HL-60/S4 treated with phorbol 12-myristate 13-acetate at 8.2 ng/mL for 4 days and 3 days (cell line): Measurements from ENCODE around the gene CPN2.

Experiments
- in situ Hi-C: fragments of 300-500 bp; cut with MboI; formaldehyde crosslinking; loops from 2 replicates; pipeline ENCODE4 v1.15.0; 2022; ENCODE audit warnings: low sequenced_read_pairs

The CPN2 gene

DNA sequence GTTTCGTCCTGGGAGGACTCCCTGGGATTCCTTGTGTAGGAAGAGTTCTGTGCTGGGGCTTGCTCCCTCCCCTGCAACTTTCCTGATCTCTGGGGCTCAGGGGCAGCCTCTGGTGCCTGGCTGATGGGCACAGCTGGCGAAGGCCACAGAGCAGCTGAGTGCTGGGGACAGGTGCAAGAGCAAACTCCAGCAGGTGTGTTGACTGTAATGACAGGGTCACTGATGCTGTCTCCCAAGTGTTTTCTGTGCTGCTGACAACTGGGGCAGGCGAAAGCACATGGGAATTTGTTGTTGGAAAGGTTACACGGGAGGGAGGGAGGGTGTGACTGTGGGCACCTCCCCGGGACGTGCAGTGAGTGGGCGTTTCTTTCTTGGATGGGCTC lies 21.6 kb downstream of the CPN2 start:
- in situ Hi-C loops, result no loop called here

DNA sequence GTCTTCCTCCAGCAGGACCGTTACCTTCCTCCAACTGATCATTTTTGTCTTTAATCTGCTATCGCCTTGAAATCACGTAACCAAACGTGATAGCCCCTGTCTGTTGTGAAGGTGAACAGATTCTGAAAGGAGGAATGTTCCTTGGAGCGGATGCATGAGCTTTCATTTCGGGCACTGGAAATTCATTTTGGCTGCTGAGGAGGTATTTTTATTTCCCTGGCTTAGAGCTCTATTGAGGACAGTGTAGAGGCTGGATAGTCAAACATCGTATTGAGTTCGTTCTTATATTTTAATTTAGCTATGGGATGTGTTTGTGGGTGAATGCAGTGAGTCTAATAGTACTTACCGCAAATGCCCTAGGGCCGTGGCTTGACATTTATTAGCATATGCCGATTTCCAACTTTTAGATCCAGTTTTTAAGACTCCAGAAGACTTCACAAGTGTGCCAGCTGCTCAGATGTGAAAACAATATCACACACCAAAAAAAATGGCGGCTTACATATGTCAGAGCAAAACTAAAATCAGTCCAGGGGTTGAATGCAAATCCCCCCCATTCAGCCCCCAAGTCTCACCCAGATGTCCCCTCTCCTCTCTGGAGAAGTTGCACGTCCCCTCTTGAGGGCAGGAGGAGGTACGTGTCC lies 22.1 kb downstream of the CPN2 start:
- in situ Hi-C loops, result no loop called here

DNA sequence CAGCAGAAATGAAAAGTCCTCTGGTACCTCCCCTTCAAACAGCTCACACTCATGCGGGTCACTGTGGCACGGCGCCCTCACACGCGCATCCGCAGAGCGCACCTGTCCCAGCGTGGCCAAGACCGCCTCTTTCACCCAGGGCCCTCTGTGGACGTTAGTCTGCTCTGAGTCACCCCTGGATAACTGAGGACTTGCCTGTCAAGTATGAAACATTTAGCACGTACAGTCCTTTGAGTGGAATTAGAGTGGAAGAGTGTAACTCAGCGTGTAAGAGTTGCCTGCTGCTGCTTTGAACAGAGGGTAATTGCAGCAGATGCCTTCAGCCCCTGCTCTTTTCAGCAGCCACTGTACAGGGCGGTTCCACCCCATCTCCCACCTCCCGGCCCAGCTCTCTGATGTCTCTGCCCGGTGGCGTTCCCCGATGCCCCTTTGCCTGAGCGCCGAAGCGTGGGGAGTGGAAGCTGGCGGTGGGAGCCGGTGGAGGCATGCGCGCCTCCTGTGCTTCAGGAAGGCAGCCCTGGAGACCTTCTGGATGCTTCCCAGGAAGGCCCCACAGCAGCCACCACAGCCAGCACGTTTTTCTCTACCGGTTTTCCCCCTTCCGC lies 23.0 kb downstream of the CPN2 start:
- in situ Hi-C loops, result no loop called here

DNA sequence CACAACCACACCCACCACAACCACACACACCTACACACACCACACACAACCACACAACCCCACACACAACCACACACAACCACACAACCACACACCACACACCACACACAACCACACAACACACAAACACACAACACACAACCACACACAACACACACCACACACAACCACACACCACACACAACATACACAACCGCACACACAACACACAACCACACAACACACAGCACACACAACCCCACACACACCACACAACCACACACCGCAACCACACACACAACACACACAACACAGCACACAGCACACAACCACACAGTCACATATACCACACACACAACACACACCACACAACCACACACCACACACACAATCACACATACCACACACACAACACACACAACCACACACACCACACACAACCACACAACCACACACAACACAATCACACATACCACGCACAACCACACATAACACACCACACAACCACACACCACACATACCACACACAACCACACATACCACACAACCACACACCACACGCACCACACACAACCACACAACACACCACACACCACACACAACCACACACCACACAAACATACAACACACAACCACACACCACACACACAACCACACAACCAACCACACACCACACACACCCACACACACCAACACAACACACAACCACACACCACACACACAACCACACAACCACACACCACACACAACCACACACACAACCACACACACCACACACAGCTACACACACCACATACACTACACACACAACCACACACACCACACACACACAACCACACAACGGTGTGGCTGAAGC lies 23.7 kb downstream of the CPN2 start:
- in situ Hi-C loops, result no loop called here

DNA sequence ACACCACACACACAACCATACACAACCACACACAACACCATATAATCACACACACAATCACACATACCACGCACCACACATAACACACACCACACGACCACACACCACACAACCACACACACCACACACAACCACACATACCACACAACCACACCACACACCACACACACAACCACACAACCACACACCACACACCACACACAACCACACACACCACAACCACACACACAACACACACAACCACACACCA lies 24.2 kb downstream of the CPN2 start:
- in situ Hi-C loops, result no loop called here

DNA sequence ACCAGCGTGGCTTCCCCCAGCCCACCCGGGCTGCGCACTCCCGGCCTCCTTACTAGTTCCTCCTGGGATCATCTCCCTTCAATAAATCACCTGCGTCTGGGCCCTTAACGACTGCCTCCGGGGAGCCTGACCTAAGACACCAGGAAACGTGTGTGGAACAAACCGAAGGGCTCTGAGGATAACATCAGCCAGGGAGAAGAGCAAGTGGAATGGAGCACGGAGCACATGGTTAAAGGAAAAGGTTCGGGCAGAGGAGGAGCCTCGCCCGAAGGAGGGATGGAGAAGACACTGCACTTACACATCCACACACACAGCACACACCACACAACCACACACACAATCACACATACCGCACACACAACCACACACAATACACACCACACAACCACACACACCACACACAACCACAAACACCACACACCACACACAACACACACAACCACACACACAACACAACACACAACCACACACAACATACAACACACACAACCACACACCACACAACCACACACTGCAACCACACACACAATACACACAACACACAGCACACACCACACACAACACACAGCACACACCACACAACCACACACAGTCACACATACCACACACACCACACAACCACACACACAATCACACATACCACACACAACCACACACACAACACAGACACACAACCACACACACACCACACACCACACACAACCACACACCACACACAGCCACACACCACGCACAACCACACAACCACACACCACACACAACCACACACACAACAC lies 24.7 kb downstream of the CPN2 start:
- in situ Hi-C loops, result no loop called here

DNA sequence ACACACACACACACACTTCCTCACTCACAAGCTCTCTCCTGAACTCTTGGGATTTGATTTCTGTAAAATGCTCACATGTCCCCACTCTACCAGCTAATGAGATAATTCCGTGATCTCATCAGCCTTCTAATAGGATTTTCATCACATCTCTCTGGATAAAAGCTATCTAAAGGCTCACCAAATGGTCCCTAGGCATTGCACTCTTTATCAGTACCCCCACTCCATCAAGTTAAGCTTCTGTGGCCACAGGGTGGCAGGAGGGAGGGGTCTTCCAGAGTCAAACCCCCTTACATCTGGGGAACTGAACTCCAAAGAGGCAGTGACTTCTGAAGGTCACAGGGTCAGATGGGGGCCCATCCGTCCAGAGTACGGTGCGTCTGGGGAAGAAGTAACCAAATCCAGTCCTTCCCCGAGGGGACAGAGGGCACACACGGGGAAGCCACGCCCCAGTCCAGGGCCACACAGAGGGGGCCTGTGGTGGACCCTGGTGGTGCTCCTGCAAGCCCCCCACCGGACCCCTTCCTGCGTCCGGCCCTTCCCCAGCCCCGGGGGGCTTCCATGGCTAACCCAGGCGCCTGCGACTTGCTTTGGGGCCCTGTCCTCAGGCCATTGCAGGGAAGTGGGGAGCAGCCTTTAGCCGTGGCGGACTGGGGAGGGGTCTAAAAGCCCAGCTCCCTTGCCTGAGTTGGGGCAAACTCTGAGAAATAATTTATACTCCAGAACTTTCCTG lies 25.5 kb downstream of the CPN2 start:
- in situ Hi-C loops, result no loop called here

DNA sequence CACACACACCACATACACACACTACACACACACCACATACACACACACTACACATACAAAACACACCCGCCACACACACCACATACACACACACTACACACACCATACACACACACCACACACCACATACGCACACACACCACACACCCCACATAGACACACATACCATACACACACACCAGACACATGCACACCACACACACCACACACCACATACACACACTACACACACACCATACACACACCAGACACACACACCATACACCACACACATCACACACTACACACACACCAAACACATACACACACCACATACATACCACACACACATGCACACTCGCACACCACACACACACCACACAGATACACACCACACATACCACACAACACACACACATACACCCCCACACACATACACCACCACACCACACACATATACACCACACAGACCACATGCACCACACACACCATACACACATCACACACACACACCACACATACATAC lies 26.3 kb downstream of the CPN2 start:
- in situ Hi-C loops, result loop anchor here (25.0 kb wide), 1 partner anchor 663 kb away; no protein-coding TSS in a partner anchor

DNA sequence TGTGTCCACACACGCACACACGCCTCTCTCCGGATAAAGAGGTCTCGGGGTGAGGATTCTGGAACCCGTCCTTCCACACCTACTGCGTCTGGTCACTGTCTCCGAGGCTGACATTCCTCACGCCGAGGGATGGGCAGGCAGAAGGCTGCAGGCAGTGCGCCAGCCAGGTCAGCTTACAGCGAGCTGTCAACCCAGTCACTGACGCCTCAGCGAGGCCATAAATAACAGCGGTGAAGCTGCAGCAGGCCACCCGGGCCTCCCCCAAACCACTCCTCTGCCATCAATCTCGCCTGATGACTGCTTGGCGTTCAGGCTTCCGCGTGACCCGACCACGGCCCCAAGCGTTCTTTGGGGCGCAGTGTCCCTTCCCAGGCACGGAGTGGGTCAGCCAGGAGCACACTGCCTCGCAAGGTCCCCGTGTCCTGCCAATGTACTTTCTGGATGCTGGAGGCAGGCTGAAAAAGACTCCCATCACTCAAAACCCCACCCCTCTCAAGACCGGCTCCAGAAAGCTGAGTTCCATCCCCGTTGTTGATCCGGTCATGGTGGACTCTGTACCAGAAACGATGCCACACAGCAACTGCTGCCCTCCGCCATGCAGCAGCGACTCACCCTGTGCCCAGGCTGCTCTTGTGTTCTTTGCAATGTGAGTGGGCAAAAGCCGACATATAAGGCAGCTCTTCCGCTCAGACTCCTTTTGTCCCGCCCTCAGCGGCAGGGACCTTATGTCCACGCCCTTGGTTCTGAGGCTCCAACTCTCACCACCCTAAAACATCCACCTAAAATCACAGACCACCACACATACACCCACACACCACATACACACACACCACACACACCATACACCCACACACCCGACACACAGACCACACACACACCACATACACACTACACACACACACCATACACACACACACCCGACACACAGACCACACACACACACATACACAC lies 27.1 kb downstream of the CPN2 start:
- in situ Hi-C loops, result loop anchor here (25.0 kb wide), 1 partner anchor 662 kb away; no protein-coding TSS in a partner anchor

DNA sequence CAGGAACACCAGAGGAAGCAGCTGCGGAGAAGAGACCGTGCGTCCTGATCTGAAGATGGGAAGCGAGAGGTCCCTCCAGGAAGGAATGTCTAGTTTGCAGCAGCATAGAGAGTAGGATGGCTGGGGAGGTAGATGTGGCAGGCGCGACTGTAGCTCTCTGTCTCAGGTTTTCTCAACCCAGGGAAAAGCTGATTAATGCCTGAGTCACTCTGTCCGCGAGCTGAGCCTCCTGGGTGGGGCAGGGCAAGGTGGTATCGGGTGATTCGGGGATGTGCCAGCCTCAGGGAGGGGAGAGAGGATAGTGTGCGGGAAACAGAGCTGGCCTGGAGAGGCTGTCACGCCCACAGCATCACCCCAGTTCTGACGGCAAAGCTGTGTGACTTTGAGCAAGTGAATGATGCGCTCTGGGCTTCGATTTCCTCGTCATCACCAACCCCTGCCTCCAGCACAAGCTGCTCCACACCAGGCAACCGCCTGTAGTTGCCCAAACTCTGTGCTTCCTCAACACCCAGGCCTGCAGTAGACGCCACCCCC lies 28.4 kb downstream of the CPN2 start:
- in situ Hi-C loops, result loop anchor here (25.0 kb wide), 1 partner anchor 660 kb away; no protein-coding TSS in a partner anchor

DNA sequence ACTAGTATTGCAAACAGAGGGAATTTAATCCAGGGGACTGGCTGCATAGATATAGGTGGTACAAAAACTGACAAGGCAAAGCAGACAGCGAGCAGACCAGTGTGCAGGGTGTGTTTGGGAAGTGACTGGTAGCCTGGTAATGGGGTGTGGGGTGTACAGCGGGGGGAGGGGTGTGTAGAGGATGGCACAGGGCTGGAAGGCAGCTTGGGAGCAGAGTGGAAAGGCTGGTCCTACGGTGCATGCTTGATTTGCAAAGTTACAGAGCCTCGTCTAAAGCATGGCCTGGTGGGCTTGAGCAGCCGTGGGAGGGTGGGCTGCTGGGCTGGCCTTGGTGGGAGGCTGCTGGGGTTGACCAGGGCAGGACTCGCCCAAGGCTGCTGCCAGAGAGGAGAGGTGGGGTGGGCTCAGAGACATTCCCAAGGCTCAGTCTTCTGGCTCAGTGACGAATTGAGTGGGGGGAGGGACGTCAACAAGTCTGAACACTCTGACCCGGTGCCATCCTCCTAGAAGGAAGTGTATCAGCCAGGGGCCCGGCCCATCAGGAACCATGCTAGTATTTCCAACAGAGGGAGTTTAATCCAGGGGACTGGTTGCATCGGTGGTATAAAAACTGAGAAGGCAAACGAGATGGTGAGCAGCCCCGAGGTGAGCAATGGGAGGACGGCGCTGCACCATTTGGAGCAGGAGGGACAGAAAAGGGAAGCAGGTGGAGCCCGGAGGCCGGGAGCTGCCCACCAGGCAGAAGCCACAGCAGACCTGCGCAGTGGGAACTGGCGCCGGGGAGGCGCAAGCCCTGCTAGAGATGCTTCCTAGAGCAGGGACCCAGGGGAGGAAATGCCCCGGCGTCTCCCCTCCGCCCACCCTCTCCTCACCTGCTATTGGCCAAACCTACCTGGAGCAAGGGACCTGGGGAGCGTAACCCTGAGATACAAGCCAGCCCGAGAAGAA lies 29.2 kb downstream of the CPN2 start:
- in situ Hi-C loops, result loop anchor here (25.0 kb wide), 1 partner anchor 660 kb away; no protein-coding TSS in a partner anchor

DNA sequence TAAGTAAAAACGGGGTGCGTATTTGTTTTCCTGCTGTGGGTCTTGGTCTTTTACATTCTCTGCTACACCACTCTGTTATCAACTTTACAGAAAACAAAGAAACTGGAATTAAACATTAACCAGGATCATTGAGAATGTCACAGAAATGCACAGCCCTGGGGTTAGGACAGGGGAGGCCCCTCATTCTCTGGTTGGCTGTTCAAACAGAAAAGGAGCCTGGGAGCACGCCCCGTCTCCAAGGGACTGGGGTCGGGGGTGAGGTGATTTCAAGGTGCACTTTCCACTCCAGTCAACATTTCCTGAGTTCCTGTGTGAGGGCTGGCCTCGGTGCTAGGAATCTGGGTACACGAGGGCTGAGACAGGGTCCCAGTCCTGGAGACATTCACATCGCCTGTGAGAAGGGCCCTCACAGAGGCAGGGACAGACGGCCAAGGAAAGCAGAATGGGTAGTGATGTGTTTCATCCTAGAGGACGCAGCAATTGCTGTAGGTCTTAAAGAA lies 30.3 kb downstream of the CPN2 start:
- in situ Hi-C loops, result loop anchor here (25.0 kb wide), 1 partner anchor 658 kb away; no protein-coding TSS in a partner anchor

DNA sequence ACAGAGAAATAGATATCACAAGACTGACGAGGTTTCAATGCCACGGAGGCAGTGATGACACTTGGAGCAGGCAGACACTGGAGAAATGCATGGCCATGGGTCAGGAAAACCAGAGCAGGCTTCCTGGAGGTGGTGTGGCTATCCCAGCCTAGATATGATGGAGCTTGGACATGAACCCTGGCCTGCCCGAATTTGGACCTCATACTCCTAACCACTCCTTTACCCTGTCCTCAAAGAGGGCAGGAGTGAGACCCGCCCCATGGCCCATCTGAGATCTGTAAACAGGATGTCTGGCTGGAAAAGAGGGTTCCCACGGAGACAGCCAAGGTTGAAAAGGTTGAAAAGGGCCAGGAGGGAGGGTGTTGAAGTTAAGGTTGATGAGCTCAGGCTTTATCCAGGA lies 31.0 kb downstream of the CPN2 start:
- in situ Hi-C loops, result loop anchor here (25.0 kb wide), 1 partner anchor 658 kb away; no protein-coding TSS in a partner anchor

DNA sequence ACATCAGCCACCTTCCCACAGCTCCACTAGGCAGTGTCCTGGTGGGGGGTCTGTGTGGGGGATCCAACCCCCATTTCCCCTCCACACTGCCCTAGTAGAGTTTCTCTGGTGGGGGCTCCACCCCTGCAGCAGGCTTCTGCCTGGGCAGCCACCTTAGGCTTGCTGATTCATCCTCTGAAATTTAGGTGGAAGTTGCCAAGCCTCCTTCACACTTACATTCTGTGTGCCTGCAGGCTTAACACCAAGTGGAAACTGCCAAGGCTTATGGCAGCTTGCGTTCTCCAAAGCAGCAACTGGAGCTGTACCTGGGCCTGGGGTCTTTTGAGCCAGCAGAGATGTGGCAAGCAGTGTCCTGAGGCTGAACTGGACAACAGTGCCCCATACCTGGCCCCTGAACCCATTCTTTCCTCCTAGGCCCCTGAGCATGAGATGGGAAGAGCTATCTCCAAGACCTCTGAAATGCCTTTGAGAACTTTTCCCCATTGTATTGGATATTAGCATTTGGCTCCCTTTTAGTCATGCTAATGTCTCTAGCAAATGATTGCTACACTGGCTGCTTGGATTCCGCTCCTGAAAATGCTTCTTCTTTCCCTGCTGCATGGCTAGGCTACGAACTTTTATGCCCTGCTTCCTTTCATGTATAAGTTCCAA lies 32.5 kb downstream of the CPN2 start:
- in situ Hi-C loops, result loop anchor here (5.0 to 25.0 kb wide), 2 partner anchors 531 to 656 kb away; no protein-coding TSS in a partner anchor

DNA sequence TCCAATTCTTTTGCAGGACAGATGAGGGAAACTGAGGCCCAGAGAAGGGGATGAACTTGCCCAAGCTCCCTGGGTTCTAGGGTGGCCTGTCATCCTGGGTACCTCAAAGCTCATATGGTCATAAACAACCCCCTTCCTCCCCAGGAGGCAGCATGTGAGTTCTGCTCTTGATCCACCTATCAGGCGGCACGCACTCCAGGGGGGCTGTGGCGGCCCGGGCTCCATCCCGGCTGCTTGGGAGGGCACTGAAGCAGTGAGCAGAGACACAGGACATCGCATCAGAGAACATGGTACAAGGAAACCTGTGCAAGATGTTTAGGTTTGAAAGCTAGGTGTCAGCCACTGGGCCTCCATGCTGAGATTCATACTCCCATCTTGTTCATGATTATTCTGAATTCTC lies 34.2 kb downstream of the CPN2 start:
- in situ Hi-C loops, result loop anchor here (5.0 to 25.0 kb wide), 2 partner anchors 530 to 655 kb away; no protein-coding TSS in a partner anchor

DNA sequence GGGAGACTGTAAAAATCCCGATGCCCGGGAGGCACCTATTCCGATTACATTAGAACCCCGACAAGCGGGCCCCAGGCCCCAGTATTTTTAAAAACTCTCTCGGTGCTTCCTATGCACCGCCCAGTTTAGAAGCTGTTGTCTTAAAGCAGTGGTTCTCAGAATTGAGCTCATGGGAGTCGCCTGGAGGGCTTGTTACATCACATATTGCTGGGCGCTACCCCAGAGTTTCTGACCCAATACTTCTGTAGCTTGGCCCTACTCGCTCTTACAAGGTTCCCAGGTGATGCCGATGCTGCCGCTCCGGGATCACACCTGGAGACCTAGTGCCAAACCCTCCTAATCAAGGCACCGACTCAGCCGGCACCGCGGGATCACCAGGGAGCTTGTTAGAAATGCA lies 35.2 kb downstream of the CPN2 start:
- in situ Hi-C loops, result loop anchor here (5.0 to 25.0 kb wide), 2 partner anchors 529 to 654 kb away; no protein-coding TSS in a partner anchor
